MV-4-11 (cell line): ENCODE measurements around the gene PKD1L1.
"Not testable (repeated sequence)": the region's sequence is repeated elsewhere in the genome, so short reads cannot be mapped to it uniquely, and the experiment has no call there.

Source experiments
- DNase-seq: peaks from one replicate; lab custom pipeline; 2025; lab: John Stamatoyannopoulos, UW

PKD1L1 gene

DNA sequence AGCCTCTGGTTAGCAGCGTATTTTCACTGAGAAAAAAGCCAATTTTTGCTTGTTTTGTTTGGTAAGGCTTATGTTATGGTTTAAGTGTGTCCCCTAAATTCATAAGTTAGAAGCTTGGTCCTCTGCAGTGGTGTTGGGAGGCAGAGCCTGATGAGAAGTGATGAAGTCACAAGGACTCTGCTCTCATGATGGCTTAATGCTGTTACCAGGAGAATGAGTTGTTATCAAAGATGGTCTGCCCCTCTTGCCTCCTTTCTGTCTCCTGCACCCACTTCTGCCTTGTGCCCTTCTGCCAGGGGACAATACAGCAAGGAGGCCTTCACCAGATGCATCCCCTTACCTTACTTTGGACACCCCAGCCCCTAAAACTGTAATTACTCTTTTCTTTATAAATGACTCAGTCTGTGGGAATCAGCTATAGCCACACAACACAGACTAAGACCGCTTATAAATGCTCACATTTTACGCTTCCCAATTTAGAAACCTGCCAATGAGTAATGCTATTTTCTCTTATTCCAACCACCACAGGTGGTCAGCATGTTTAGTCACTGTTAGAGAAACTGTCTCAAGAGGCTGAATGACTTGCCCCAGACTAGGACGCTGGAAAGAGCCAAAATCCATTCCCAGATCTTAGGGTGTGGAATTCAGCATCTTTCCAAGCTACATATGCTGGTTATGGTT, 6.1 kb upstream of the PKD1L1 start:
- DNase-seq: peak; percentile 29

DNA sequence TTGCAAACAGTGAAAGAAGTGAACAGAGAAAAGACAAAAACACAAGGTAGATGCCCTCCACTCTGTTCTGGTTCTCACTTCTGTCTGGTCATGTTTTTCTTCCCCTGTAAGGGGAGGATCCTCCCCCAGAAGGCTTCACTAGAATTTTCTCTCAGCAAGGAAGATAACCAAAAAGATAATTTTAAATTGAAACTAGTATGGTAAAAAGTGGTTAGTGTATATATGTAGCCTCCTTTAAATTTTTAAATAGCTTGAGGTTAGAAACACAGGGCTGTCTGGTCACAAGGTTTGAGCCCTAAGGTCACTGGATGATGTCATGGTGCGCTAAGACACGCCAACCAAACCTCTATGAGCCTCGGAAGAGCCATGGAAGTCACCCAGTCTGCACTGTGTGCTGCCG, 5.6 kb upstream of the PKD1L1 start:
- DNase-seq: peak; percentile 42

DNA sequence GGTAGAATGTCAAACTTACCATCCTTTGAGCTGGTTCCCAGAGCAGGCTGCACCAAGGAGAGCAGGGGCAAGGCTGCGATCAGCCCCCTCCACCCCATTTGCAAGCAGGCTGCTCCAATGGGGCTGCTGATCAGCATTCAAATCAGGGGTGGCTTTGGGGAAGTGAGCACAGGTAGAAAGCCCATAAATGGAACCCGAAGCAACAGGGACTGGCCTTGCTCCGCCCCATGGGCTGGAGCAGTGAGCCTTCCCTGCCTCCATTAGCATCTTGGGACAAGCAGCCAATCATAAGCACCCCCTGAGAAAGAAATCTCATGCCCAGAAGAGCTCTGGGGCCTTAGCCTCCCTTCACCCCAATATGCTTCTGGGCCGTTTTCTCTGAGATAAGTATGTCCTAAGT, 4.0 kb upstream of the PKD1L1 start:
- DNase-seq: no peak

DNA sequence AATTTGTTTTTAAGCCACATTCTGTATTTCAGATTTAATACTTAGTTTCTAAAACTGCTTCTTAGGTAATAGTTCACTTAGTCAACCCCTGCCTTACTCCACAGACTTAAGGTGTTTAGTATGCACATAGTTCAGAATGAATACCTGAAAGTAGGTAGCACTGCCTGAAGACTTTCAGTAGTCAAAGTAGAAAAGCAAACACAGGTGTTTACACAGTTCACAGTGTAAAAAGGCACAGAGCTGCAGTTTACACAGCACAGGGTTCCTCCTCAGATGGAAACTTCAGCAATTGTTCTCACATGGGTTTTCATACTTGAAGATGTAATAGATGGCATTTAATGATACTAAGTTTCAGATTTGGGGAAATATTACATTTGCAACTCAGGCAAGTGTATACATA, 3.1 kb upstream of the PKD1L1 start:
- DNase-seq: no peak

DNA sequence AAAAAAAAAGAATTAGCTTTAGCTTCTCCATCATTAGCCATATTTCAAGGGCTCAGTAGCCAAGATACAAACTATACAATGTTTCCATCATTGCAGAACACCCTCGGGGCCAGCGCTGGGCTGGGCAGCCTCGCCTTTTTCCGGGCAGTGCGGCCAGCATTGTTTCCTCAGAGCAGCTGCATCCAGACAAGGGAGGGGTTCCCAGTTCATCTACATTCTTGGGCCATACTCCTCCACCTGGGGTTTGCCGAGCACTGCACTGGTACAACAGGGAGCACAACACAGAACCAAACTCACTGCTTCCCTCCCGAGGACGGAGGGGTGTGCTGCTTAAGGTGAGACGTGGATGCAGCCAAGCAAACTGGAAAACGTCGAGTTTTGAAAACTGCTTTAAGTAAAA, 2.4 kb upstream of the PKD1L1 start:
- no peak for DNase-seq

DNA sequence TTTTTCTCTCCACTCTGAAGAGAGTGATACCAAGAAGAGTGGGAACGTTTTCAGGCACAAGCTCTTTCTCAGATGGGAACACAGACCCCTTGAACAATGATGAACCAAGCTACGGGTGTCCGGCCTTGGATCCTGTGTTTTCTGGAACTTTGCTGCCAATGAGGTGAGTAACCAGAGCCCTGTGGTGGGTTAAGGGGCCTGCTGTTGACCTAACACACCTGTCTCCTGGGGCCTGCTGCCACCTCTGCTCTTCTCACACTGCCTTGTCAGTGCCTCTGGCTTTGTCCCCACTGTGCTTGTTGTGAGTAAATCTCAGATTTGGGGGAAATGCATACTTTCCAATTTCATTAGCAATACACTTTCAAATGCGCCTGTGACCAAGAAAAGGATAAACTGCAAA, 1.4 kb upstream of the PKD1L1 start:
- DNase-seq: no peak

DNA sequence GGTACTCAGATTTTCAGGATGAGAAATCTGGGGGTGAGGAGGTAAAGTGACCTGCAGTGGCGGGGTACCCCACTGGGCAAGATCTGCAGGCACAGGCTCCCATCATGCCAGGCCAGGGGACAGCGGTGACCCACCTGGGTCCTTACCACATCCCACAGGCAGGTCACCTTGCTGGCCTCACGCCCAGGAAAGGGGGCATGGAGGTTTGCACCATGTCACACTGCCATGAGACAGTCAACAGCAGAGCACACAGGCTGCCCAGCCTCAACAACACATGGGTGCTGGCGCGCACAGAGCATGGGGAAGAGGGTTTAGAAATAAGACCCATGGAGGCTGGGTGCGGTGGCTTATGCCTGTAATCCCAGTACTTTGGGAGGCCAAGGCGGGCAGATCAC, 914 bp downstream of the PKD1L1 start:
- no peak for DNase-seq

DNA sequence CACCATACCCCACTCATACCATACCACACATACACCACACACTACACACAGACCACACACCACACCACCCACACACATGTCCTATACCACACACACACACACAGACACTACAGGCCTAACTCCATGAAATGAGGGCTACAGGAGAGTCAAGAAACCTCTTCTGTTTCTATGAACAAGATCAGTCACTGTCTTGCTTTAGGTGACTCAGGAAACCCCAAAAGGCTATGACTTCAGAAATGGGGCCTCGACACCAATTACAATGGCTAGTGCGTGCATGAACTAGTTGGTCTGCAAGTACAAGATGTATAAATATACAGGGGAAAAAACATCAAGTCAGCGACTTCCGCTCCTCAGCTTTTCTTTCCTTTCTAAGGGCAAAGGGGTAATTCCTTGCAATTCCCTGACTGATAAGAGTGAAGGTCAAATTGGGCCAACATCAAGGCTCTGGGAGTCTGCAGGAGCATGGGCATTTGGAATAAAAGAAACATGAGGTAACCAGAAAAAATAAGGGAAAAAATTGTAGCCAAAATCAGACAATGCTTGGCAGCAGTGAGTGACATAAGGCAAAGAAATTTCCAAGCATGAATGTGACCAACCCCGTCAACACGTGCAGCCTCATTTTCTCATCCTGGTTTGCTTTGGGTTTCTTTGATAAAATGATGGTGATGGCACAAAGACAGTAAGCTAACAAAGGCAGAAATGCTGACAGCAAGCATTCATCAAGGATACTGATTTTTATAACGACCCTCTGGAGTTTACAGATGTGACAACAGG, 1.5 kb downstream of the PKD1L1 start:
- DNase-seq: no peak

DNA sequence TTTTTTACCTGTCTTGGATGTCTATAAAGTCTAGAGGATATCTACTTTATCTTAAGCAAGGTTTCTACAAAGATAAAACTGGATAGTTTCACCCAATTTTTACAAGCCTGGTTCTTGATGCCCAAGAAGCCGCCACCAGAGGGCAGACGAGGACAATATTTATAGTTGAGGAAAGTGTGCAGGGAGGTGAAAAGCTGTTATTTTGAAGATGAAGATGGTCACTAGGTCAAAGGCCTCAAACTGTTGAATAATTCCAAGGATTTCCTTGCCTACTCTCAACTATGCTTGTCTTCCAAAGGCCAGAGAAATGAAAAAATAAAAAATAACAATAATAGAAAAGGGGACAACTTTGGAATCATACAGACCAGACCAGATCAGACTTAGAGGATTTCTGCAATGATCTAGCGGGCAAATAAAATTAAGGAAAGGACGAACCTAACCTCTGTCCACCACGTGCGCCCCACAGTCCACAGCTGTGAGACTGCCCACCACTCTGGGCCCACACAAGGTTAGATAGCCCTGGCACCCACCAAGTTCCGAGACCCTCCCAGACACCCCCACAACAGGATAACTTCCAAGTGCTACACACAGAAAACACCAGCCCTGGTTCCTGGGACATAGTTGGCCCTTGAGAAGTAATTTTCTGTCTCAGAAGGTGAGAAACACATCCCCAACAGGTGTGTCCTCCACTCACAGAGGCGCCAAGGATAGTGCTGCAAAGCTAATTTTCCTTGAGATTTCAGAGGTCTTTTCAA, 2.8 kb downstream of the PKD1L1 start:
- DNase-seq: peak; percentile 44

DNA sequence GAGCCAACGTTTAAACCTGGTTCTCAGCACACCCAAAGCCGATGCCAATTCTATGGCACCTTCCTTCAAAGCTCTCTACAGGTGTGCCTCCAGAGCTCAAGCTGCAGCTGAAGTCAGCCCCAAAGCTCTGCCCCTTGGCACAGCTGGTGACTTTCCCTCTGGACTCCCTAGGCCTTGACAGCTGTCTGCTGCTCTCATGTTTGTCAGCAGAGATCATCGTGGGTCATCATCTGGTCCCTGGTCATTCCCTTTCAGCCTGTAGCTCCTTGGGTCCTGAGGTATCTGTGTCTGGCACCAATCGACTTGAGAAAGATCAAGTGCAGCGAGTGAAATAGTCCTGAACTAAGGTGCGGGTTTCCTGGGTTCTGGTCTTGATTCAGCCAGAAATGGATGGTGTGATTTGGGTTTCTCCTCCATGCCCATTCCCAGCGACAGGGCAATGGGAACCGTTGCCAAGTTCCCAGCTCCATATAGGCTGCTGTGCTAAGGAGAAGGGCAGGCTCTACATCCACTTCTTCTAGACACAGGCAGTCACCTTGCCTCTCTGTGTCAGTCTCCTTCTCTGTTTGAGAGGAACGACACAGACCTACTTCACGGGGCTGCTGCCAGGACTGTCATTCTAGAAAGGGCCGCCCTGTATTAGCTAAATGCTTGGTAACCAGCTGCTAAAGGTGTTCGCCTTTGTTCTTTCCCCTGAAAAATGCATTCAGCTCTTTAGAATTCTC, 3.6 kb downstream of the PKD1L1 start:
- DNase-seq: no peak

DNA sequence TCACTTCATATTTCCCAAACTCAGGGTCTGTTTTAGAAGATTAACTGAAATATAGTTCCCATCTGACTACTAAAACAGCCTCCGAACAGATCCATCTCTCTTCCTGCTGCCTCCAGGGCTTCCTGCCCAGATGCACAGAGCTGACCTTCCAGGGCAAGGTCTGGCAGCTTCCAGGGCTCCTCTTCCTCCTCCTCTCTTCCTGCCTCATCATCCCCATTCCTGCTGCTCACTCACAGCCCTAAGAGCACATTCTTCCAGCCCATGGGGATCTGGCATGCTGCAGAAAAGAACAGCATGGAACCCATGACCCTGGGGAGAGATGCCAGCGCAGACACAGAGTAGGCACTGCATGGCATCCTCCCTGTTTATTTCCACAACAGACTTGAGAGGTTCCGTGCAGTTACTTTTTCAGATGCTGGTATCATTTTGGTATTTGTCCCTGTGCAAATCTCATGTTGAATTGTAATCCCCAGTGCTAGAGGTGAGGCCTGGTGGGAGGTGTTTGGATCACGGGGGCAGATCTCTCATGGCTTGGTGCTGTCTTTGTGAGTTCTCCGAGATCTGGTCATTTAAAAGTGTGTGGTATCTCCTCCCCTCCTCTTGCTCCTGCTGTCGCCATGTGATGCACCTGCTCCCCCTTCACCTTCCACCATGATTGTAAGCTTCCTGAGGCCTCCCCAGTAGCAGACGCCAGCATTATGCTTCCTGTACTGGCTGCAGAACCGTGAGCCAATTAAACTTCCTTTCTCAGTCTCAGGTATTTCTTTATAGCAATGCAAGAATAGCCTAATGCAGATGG, 4.4 kb downstream of the PKD1L1 start:
- no peak for DNase-seq

DNA sequence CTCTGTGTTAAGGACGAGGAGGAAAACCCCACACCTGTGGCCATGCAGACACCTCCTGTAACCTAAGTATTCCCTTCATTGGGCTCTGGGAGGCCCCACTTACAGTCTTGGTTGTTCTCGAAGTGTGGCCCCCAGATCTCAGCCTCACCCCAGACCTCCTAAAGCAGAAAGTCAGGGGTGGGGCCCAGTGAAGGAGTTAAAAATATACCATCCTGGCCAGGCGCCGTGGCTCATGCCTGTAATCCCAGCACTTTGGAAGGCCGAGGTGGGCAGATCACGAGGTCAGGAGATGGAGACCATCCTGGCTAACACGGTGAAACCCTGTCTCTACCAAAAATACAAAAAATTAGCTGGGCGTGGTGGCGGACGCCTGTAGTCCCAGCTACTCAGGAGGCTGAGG, 5.6 kb downstream of the PKD1L1 start:
- DNase-seq: not testable (repeated sequence)

DNA sequence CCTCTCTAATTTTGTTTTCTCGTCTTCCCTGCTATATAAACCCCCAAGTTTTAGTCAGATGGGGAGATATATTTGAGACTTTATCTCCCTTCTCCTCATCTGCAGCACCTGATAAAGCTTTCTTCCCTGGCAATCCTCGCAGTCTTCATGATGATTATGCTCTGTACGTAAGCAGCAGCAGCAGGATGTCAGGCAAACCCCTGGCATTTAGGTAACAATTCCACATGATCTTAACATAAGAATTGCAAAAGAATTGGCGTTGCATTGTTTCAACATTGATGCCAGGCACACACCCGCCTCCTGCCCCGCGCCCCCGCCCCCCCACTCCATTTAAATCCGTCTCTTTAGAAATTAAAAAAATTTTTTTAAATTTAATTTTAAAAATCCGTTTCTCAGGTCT, 6.1 kb downstream of the PKD1L1 start:
- no peak for DNase-seq

DNA sequence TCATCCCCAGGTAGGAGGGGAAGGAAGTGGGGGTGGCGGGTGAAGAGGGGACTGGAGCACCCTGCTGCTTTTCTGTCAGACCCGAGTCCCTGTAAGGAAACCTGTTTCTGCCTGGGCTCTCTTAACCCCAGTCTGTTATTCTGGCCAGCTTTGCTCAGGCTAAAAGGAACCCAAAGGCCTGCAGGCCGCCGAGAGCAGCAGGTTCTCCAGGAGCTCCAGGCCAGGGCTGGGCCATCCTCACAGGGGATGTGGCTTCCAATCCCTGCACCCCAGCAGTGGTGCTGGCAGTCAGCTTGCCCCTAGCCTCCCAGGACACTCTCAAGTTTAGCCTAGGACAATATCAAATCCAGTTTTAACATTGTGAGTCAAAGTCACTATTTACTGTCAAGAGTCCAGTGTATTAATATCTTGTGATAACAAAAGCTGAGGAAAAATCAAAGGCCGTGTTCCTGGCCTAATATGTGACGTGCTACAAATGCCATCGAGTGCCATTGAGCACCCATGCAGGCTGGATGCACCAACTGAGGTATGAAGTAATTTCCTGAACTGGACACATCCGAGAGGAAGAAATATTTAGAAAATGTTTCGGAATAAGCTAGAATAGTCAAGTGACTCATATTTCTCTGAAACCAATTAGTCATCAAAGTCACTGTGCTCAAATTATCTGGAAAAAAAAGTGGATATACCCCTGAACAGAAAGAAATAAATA, 7.0 kb downstream of the PKD1L1 start:
- peak; percentile 83 for DNase-seq

DNA sequence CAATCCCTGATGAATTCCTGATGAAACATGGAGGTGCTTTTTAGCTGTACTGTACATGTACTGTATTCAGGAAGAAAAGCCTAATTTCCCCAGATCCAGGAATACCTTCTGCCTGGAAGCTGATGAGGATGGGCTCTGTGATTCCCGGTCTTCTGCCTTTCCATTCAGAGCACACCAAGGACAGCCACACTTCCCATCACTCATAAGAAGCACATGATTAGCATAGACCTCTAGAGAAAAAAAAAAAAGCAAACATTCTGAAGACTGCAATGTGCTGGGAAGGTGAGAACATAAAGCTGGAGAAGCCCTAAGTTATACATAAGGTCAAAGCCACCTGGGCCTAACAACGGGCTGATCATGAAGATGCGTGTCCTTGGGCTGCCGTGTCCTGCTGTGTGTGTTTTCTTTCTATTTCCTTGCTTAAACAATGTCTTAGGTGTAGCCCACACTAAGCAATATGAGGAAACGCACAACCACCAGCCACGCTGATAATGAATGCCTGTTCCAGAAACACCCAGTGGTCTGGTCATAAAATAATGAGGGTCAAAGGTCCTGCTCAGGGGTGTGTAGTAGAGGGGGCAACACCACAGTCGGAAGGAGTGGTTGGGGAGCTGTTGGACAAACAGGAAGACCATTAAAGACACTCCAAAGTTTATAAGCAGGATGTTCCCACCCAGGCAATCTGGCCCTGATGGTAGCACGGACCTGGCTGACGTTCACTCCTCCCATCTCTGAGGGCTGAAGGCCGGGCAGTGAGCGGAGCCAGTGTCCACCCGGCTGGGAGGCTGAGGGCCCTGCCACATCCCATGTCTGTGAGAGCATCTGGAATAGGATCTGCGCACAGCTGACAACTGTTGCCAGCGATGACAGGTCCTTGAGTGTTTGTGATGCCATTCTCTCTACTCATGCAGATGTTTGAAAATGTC, 7.9 kb downstream of the PKD1L1 start:
- no peak for DNase-seq

DNA sequence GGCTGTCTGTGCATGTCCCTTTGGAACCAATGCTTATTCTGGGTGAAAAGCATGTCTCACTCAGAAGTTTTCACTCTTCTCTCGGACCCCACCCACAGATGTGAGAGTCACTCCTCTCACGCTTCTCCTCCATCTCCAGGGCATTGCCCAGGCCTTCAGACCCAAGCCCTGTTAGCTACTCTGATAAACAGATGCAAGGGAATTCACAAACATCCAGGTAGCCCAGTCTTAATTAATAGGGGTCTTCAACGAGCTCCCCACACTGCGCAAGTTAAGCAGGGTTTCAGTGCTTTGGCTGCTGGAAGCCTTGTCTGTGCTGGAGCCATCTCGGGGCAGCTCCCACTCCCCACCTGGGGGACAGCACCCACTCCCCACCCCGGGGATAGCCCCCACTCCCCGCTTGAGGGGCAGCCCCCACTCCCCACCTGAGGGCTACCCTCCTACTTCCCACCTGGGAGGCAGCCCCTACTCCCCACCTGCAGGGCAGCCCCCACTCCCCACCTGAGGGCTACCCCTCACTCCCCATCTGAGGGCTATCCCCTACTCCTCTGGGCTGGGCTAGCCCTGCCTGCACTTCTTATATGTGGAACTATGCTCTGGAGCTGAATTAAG, 8.7 kb downstream of the PKD1L1 start:
- DNase-seq: no peak

DNA sequence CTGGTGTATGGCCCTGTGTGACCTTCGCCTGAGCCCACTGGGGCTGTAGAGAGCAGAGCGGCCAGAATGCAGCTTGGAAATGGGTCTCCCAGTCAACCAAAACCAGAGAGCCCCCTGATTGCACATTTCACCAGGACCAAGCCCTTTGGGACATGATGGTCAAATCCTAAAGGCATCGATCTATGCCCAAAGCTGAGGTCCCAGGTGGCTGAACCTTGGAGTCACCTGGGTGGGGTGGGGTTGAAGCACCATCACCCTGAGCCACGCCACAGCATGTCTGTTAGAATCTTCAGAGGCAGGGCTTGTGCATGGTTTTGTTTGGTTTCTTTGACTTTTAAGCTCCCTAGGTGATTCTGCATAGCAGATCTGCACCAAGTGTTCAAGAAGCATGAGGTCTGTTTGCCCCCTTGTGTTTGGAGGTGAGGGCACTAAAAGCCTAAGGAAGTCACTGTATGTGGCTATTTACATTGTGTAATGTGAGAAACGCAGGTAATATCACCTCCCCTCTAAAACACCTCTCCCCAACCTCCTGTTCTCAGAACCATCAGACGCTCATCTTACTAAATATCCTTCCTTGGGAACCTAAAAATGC, 9.6 kb downstream of the PKD1L1 start:
- no peak for DNase-seq

DNA sequence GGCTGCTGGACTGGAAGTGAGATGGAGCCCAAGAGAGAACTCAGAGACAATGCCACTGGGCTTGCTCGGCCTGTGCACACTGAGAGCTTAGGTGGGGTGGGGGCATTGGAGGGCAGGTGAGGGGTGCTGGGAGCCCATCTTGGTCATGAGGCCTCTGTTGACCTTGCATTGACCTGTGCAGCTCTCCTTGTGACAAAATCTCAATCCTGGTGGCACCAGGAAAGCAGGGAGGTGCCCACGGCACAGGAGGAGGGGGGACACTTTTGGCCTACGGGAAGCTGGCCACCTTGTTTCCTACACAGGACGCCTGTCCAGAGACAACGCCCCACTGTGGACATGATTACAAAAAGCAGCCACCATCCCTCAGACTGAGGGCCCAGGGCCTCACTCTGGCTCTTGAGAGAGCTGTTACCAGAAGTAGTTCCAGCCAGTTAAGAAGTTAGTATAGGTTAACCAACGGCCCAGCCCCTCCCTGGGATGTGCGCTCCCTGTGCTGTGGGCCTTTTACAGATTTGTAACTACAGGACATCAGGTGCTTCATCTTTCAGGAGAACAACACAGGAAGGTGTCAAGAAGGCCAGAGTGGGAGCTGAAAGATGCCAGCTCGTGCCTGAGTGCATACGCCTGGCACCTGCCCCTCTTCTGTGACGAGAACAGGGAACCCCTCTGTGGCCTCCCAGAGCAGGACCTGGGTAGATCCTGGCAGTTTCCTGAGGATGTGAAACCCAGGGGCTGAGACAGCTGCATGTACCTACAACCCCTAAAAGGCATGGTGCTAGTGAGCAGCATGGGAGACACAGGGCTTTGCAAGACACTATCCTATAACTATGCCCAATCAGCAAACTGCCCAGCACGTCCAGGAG, 10.3 kb downstream of the PKD1L1 start:
- DNase-seq: peak; percentile 28
